B cell (primary cell): ENCODE results near the gene FOXL2. TPM values are rescaled to one million over a fixed set of nuclear protein-coding genes. Genes with fewer than 3 reads are reported as not detected.

Experiments
- ATAC-seq: fragments of 200-7000 bp; cut with Tn5 transposase; one replicate; pipeline ENCODE4 v1.10.0; 2021; ENCODE audit warnings: low read depth, mild to moderate bottlenecking, moderate number of reproducible peaks, moderate library complexity
- CTCF ChIA-PET: fragments of 350-600 bp; sonication (Branson Sonifier 250); formaldehyde crosslinking; loops from one replicate; lab custom pipeline; 2021; ENCODE audit warnings: antibody characterized with exemption, inconsistent platforms; lab: Charles Lee
- POLR2A ChIA-PET: fragments of 350-600 bp; sonication (Branson Sonifier 250); formaldehyde crosslinking; loops from one replicate; lab custom pipeline; 2021; ENCODE audit warnings: antibody characterized with exemption; lab: Charles Lee
- DNase-seq: peaks from one replicate; pipeline ENCODE4 v3.0.0; 2013
- H2AFZ ChIP-seq: 2 replicates; pipeline ENCODE4 v1.6.1; 2012; ENCODE audit warnings: mild to moderate bottlenecking, low read depth, low read length; ENCODE audit not compliant: insufficient read depth, poor library complexity, severe bottlenecking
- H3K27ac ChIP-seq, 2 donors: 1 replicate in 1 of 2; 2 replicates in 1 of 2; pipeline ENCODE4 v1.5.1; 2012 to 2013; ENCODE audit warnings: low read length in 2 of 2, mild to moderate bottlenecking in 2 of 2, moderate library complexity in 1 of 2
- H3K27me3 ChIP-seq, 4 experiments: fragments of 200-600 bp in 1 of 4; sonication (generic) in 1 of 4; replicated peaks in 1 of 4; 1 replicate in 2 of 4; 2 replicates in 2 of 4; pipeline versions ENCODE4 v1.6.1 to v1.7.0; 2013 to 2016; ENCODE audit warnings: low read length in 3 of 4, mild to moderate bottlenecking in 2 of 4, mixed read lengths in 1 of 4, moderate library complexity in 1 of 4; ENCODE audit not compliant: insufficient read depth in 4 of 4, control insufficient read depth in 3 of 4; ENCODE audit errors: control extremely low read depth in 1 of 4
- H3K36me3 ChIP-seq, 2 experiments: replicated peaks in 1 of 2; 1 replicate in 1 of 2; 2 replicates in 1 of 2; pipeline versions ENCODE4 v1.6.1 to v1.7.1; 2013; ENCODE audit warnings: low read length in 1 of 2; ENCODE audit not compliant: insufficient read depth in 2 of 2, control insufficient read depth in 1 of 2; ENCODE audit errors: control extremely low read depth in 1 of 2, extremely low read depth in 1 of 2
- H3K4me1 ChIP-seq, 2 donors: fragments of 200-600 bp in 1 of 2; sonication (generic) in 1 of 2; 1 replicate in 1 of 2; 2 replicates in 1 of 2; pipeline versions ENCODE4 v1.5.1 to v1.6.1; 2013 to 2017; ENCODE audit warnings: low read length in 2 of 2; ENCODE audit not compliant: control insufficient read depth in 2 of 2, insufficient read depth in 2 of 2
- H3K4me2 ChIP-seq: replicated peaks from 2 replicates; pipeline ENCODE3; 2012; ENCODE audit warnings: mild to moderate bottlenecking, low read depth, low read length; ENCODE audit not compliant: poor library complexity, severe bottlenecking
- H3K4me3 ChIP-seq, 5 experiments: fragments of 200-600 bp in 1 of 5; sonication (generic) in 1 of 5; 1 replicate in 3 of 5; 2 replicates in 2 of 5; pipeline versions ENCODE4 v1.5.1 to v1.7.0; 2011 to 2016; ENCODE audit warnings: low read length in 4 of 5, mild to moderate bottlenecking in 4 of 5, low read depth in 2 of 5, control low read depth in 1 of 5, moderate library complexity in 1 of 5; ENCODE audit not compliant: insufficient read depth in 1 of 5; ENCODE audit errors: control extremely low read depth in 1 of 5, extremely low read depth in 1 of 5
- H3K79me2 ChIP-seq: fragments of 200-600 bp; sonication (generic); one replicate; pipeline ENCODE4 v1.6.0; 2016; ENCODE audit warnings: low read length; ENCODE audit not compliant: control insufficient read depth, insufficient read depth
- H3K9ac ChIP-seq: fragments of 200-600 bp; sonication (generic); 2 replicates; pipeline ENCODE4 v1.6.1; 2017; ENCODE audit warnings: mild to moderate bottlenecking, low read length, moderate library complexity
- H3K9me3 ChIP-seq, 3 donors: one replicate each; pipeline versions ENCODE4 v1.6.1 to v1.7.1; 2013; ENCODE audit warnings: low read length in 2 of 3; ENCODE audit not compliant: control insufficient read depth in 2 of 3, insufficient read depth in 1 of 3; ENCODE audit errors: control extremely low read depth in 1 of 3
- H4K20me1 ChIP-seq: 2 replicates; pipeline ENCODE4 v1.6.0; 2012; ENCODE audit warnings: mild to moderate bottlenecking, low read length; ENCODE audit not compliant: insufficient read depth, control insufficient read depth, poor library complexity, severe bottlenecking
- H3K27ac Mint-ChIP-seq: one replicate; pipeline ENCODE4 v1.8.0; 2021; ENCODE audit warnings: mixed read lengths
- H3K27me3 Mint-ChIP-seq: one replicate; pipeline ENCODE4 v1.8.0; 2021; ENCODE audit warnings: mixed read lengths
- H3K4me1 Mint-ChIP-seq: one replicate; pipeline ENCODE4 v1.8.0; 2021; ENCODE audit warnings: mixed read lengths
- H3K4me3 Mint-ChIP-seq: one replicate; pipeline ENCODE4 v1.8.0; 2021; ENCODE audit warnings: mixed read lengths
- H3K9me3 Mint-ChIP-seq: one replicate; pipeline ENCODE4 v1.8.0; 2022; ENCODE audit warnings: mixed read lengths; ENCODE audit not compliant: insufficient read depth
- CTCF ChIP-seq: fragments of 200-600 bp; IDR thresholded peaks from one replicate; pipeline ENCODE4 v1.8.0; 2022; ENCODE audit warnings: antibody characterized with exemption, mild to moderate bottlenecking
- EZH2 ChIP-seq: IDR thresholded peaks from 2 replicates; pipeline ENCODE4 v1.6.1; 2012; ENCODE audit warnings: borderline replicate concordance, low read depth, mild to moderate bottlenecking, moderate library complexity, low read length; ENCODE audit not compliant: insufficient read depth, poor library complexity, severe bottlenecking
- WGBS: methylation state at CpG from one replicate; pipeline ENCODE4 v1.1.5; 2013; ENCODE audit warnings: missing lambda C conversion rate; ENCODE audit not compliant: insufficient coverage; 5-methylcytosine and 5-hydroxymethylcytosine counted together
- intact Hi-C: fragments of 100-400 bp; cut with micrococcal nuclease; formaldehyde crosslinking; loops from one replicate; pipeline ENCODE4 v1.10.0; 2022
- polyA plus RNA-seq: library from polyadenylated mRNA; depleted of rRNA; stranded (reverse); fragments of >200 nt; gene quantifications from 2 replicates; pipeline ENCODE4 v1.2.3, GENCODE V29; 2012
- total RNA-seq, 2 donors: library from RNA; stranded (reverse); fragments of 120-200 nt in 1 of 2; gene quantifications; 1 replicate in 1 of 2; 2 replicates in 1 of 2; pipeline versions ENCODE4 v1.2.3 to v1.2.4, GENCODE V29; 2013 to 2022

FOXL2 gene
- total and polyA plus RNA-seq, 2 donors (not counting 1 experiment from before 2014, with no cell fraction given), result not detected

- Histone ChIP-seq H3K9ac (no peak overlapping the region), H3K4me3 (no peak overlapping the region), H3K9me3 (peaks cover 0 to 4% (median 0%) of the 10 kb centered on the region in 3 donors), H4K20me1 (no peaks in the 10 kb centered on the region), H3K4me2 (no peak overlapping the region), H3K4me1 (peaks cover 0 to 2% of the 10 kb centered on the region in 2 donors), H3K27me3 (no peaks in the 10 kb centered on the region), H3K36me3 (no peaks in the 10 kb centered on the region), H3K27ac (no peak overlapping the region), H3K79me2 (no peaks in the 10 kb centered on the region), H2AFZ (no peak overlapping the region)
- intact Hi-C loops, result loop anchor here (10.0 kb wide), 1 partner anchor 765 kb away; the partner anchor contains the start of gene NMNAT3
- TF ChIP-seq EZH2 (no peak), CTCF (no peak)
- DNase-seq (no peak), ATAC-seq (no peak)
- Mint-ChIP-seq H3K4me1 (peaks cover 3% of the 10 kb centered on the region), H3K9me3 (no peaks in the 10 kb centered on the region), H3K4me3 (no peak overlapping the region), H3K27me3 (peaks cover 3% of the 10 kb centered on the region), H3K27ac (no peak overlapping the region)
- ChIA-PET CTCF (interaction anchor here (1.0 to 16.4 kb wide), 3 partner anchors 15 to 317 kb away, joined by 3 to 461 read pairs (median 157); partner anchors contain the start of gene CEP70), POLR2A (no interaction called here)
Measured at GRCh38 chr3:138909904-138910303, 37.0 kb downstream of the FOXL2 start.

DNA sequence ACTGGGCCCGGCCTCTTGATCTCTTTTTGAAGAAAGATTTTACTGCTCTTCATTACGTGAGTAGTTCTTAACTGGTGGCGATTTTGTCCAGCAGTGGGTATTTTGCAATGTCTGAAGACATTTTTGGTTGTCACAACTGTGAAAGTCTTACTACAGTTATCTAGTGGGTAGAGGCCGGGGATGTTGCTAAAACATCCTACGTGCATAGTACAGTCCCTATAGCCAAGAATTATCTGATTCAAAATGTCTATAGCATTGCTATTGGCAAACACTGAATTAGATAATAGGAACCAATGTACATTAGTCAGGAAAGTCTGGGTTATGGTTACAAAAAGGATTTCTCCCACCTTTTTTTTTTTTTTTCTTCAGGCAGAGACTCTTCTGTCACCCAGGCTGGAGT, 38.1 kb downstream of the FOXL2 start:
- no peaks in the 10 kb centered on the region for H4K20me1 ChIP-seq
- intact Hi-C loops, result no loop called here
- WGBS, result 100% methylated on average over 3 of the region's 5 CpGs
- no peak for ATAC-seq
- H3K79me2 ChIP-seq, result no peaks in the 10 kb centered on the region
- H3K36me3 ChIP-seq, result no peaks in the 10 kb centered on the region
- no peaks in the 10 kb centered on the region for H3K9me3 Mint-ChIP-seq
- no peaks in the 10 kb centered on the region for H3K4me1 ChIP-seq
- ChIA-PET POLR2A (no interaction called here), CTCF (interaction anchor here (12.7 kb wide), 1 partner anchor 16 kb away, joined by 157 read pairs; no protein-coding TSS in a partner anchor)
- H3K9ac ChIP-seq, result no peak overlapping the region
- H3K27ac Mint-ChIP-seq, result no peak overlapping the region
- no peak overlapping the region for H3K4me2 ChIP-seq
- peaks cover 3% of the 10 kb centered on the region for H3K27me3 Mint-ChIP-seq
- no peak overlapping the region for H3K4me3 ChIP-seq
- H3K9me3 ChIP-seq, result no peaks in the 10 kb centered on the region
- H3K27me3 ChIP-seq, result no peaks in the 10 kb centered on the region
- TF ChIP-seq EZH2, result no peak
- no peak overlapping the region for H3K4me3 Mint-ChIP-seq
- DNase-seq, result no peak
- H3K4me1 Mint-ChIP-seq, result no peaks in the 10 kb centered on the region
- no peak overlapping the region for H3K27ac ChIP-seq
- no peak overlapping the region for H2AFZ ChIP-seq
